ENCODE results near the gene KANSL2. TPM values are rescaled to one million over a fixed set of nuclear protein-coding genes. Genes with fewer than 3 reads are reported as not detected.

The KANSL2 gene
- total and polyA plus RNA-seq, 2 of the 4 experiments (the other 2 are of a cell fraction) = 25.2 to 47.5 TPM

DNA sequence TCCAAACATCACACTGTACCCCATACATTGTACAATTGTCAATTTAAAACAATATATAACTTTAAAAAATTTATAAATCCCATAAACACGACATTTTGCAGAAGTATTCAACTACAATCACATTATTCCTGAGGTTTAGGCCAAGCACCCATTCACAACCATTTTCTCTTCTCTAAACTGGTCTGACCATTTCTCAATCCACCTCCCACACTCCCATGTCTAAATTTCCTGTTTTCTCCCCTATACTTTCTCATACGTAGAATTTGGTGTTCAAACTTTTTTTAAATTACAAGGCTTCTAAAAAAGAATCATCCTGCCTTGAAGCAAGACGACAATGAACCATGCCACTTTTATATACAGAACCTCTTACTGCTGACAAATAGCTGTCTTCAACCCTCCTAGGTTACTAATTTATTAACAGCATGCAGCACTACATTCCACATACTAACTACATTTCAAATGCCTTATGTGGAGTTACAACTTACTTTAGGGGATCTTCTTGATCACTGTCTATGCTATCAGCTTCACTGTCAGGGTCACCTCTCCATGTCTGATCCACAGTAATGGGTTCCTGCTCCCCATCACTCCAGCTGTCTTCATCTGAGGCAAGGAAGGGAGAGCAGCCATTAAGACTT is 3.4 kb downstream of the KANSL2 start:
- H3K56ac ChIP-seq (ENCODE audit: extremely low read depth, insufficient read depth, low read length) = no peak overlapping the region
- no peak overlapping the region for H2AFZ ChIP-seq (replicated peaks; ENCODE audit: low read length, poor library complexity)
- peak overlapping the region; percentile 23; the same call in 1 of the 2 replicates for H3K23ac ChIP-seq (ENCODE audit: low read depth, low read length)
- H3K27ac ChIP-seq (ENCODE audit: insufficient read depth, low read length) = no peak overlapping the region
- peaks cover 26% of the 10 kb centered on the region for H3K36me3 ChIP-seq (ENCODE audit: control insufficient read depth, insufficient read depth, low read length)
- no peak overlapping the region for H3K4me3 ChIP-seq (ENCODE audit: insufficient read depth, low read depth, low read length)
- no peak for DNase-seq
- no peak overlapping the region for H4K91ac ChIP-seq (ENCODE audit: insufficient read depth, low read depth, low read length)
- H2AK5ac ChIP-seq (ENCODE audit: low read depth, low read length) = no peak overlapping the region
- H2BK5ac ChIP-seq (ENCODE audit: low read depth, low read length, poor library complexity, severe bottlenecking) = peak overlapping the region; percentile 4
- H3K9ac ChIP-seq (ENCODE audit: low read depth, low read length) = no peak overlapping the region
- H4K8ac ChIP-seq (ENCODE audit: low read depth in 2 of 2, low read length in 2 of 2) = no peak overlapping the region
- intact Hi-C loops (cut with micrococcal nuclease) = no loop called here
- peaks cover 20 to 41% of the 10 kb centered on the region in 2 experiments for H3K79me1 ChIP-seq (ENCODE audit: low read depth in 1 of 2, low read length in 2 of 2)
- in situ Hi-C loops (cut with MboI; ENCODE audit: low sequenced_read_pairs) = no loop called here
- no peak overlapping the region for H3K4ac ChIP-seq (ENCODE audit: low read depth, low read length)
- ChIA-PET CTCF (no interaction called here), POLR2A (ENCODE audit: unreplicated experiment) (no interaction called here)
- H2BK15ac ChIP-seq (ENCODE audit: low read depth, low read length) = no peak overlapping the region
- ATAC-seq (ENCODE audit: low read depth) = no peak
- no peak overlapping the region for H3K14ac ChIP-seq (replicated peaks; ENCODE audit: low read depth, low read length)
- H3K4me1 ChIP-seq (ENCODE audit: control insufficient read depth, insufficient read depth, low read length) = peaks cover 4% of the 10 kb centered on the region
- no peak overlapping the region for H4K5ac ChIP-seq (ENCODE audit: low read depth, low read length)
- WGBS, 2 experiments (ENCODE audit: extremely low coverage in 2 of 2, insufficient read length in 1 of 2) = 100% methylated on average over 1 of the region's 3 CpGs
- dilution Hi-C loops (cut with HindIII; ENCODE audit: low sequenced_read_pairs, unreplicated experiment) = no loop called here
- no peak for TF ChIP-seq MAZ (IDR thresholded peaks at IDR 0.05; ENCODE audit: borderline replicate concordance, low read depth, low read length)
- TF ChIP-seq, protein P1, sequence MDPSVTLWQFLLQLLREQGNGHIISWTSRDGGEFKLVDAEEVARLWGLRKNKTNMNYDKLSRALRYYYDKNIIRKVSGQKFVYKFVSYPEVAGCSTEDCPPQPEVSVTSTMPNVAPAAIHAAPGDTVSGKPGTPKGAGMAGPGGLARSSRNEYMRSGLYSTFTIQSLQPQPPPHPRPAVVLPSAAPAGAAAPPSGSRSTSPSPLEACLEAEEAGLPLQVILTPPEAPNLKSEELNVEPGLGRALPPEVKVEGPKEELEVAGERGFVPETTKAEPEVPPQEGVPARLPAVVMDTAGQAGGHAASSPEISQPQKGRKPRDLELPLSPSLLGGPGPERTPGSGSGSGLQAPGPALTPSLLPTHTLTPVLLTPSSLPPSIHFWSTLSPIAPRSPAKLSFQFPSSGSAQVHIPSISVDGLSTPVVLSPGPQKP (IDR thresholded peaks at IDR 0.05; ENCODE audit: borderline replicate concordance, low read depth, low read length) = no peak
- TF ChIP-seq USF2 (IDR thresholded peaks at IDR 0.05; ENCODE audit: low read depth, low read length) = no peak
- no peak for TF ChIP-seq BHLHE40 (IDR thresholded peaks at IDR 0.05; ENCODE audit: low read depth, low read length)
- TF ChIP-seq POLR2A (IDR thresholded peaks at IDR 0.05; ENCODE audit: low read depth, low read length) = no peak
- TF ChIP-seq CEBPB (IDR thresholded peaks at IDR 0.05; ENCODE audit: low read depth, low read length) = no peak
- no peak for TF ChIP-seq RAD21 (IDR thresholded peaks at IDR 0.05; ENCODE audit: low read length)
- no peak for TF ChIP-seq RFX5 (IDR thresholded peaks at IDR 0.05; ENCODE audit: low read depth, low read length)
- TF ChIP-seq MAFK (IDR thresholded peaks at IDR 0.05; ENCODE audit: low read depth, low read length) = no peak
- TF ChIP-seq NFE2L2 (IDR thresholded peaks at IDR 0.05; ENCODE audit: low read depth, low read length) = no peak
- TF ChIP-seq CTCF (conservative IDR thresholded peaks at IDR 0.05; ENCODE audit: low read depth, low read length) = no peak
- TF ChIP-seq RCOR1 (IDR thresholded peaks at IDR 0.05; ENCODE audit: insufficient replicate concordance, low read length) = no peak
- no peak for TF ChIP-seq MXI1 (IDR thresholded peaks at IDR 0.05; ENCODE audit: borderline replicate concordance, low read depth, low read length)
- no peak for TF ChIP-seq SMC3 (IDR thresholded peaks at IDR 0.05; ENCODE audit: low read depth, low read length)
- TF ChIP-seq CHD1 (IDR thresholded peaks at IDR 0.05; ENCODE audit: low read depth, low read length) = no peak
- no peak for TF ChIP-seq FOS (IDR thresholded peaks at IDR 0.05; ENCODE audit: low read depth, low read length)
- H2AK9ac ChIP-seq (replicated peaks; ENCODE audit: low read depth, low read length, poor library complexity) = no peak overlapping the region
- H3K9me1 ChIP-seq (ENCODE audit: insufficient read depth, low read length) = peaks cover 9% of the 10 kb centered on the region
- BruUV-seq (replicated peaks) = no TSS peak
- H3K4me2 ChIP-seq (ENCODE audit: low read depth, low read length) = peak overlapping the region; percentile 44
- H2BK120ac ChIP-seq (ENCODE audit: low read depth, low read length) = no peak overlapping the region
- no peak overlapping the region for H2BK20ac ChIP-seq (ENCODE audit: low read depth, low read length)
- H3K18ac ChIP-seq (ENCODE audit: low read depth, low read length) = no peak overlapping the region
- peaks cover 57% of the 10 kb centered on the region for H4K20me1 ChIP-seq (ENCODE audit: insufficient read depth, low read length)
- H3K9me3 ChIP-seq (ENCODE audit: control insufficient read depth, insufficient read depth, low read length) = no peaks in the 10 kb centered on the region
- no peaks in the 10 kb centered on the region for H3K27me3 ChIP-seq (ENCODE audit: control insufficient read depth, insufficient read depth, low read length)

Measured in IMR-90 (cell line).